CD4-positive, alpha-beta T cell treated with Interleukin-2 at 100 ng/mL for 4 hours (primary cell): ENCODE results near the gene MTIF2.
"Not testable (repeated sequence)": the region's sequence is repeated elsewhere in the genome, so short reads cannot be mapped to it uniquely, and the experiment has no call there.

Experiments
- DNase-seq: peaks from one replicate; pipeline ENCODE4 v3.0.0-alpha.2; 2020; ENCODE audit warnings: low spot score

Gene MTIF2

DNA sequence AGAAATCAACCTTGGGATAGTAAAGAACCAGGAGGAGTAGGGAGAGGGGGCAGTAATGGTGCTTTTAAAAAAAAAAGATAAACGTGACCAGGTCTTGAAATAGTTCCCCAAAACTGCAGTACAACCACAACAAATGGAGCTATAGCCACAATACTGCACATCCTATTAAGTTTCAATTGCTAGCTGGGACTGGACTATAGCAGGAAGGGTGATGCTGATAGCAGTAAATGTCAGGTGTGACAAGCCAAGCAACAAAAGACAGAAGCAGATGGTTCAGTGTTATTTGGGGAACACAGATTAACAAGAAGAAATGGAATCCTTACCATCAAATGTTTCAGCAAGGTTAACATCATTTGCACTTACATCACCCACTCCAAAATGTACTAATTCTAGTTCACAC, 26.4 kb downstream of the MTIF2 start:
- DNase-seq = no peak

DNA sequence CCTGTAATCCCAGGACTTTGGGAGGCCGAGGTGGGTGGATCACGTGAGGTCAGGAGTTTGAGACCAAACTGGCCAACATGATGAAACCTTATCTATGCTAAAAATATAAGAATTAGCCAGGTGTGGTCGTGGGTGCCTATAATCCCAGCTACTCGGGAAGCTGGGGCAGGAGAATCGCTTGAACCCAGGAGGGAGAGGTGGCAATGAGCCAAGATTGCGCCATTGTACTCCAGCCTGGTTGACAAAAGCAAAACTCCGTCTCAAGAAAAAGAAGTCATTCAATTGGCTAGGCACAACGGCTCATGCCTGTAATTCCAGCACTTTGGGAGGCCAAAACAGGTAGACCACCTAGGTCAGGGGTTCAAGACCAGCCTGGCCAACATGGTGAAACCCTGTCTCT, 27.4 kb downstream of the MTIF2 start:
- not testable (repeated sequence) for DNase-seq

DNA sequence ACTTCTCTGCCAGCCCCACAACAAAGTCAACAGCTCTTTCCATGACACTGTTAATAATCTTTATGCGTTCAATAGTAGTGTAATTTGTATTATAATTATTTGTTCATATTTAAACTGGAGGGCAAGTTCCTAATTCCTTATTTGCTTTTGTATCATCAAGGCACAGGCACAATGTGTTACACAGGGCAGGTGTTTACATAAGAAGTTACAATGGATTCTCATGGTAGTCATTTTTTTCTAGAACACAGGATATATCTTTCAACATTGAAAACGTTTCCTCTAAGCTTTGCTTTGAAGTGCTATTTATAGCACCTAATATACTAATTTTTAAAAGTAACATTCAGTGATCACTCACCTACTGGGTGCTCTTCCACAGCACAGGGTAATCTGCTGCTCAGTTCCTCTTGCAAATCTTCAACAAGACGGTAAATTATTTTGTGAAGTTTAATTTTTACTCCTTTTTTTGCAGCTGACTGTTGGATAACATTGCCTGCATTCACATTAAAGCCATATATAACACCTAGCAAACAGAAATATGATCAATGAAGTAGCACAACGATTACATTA, 29.3 kb downstream of the MTIF2 start:
- DNase-seq = no peak

DNA sequence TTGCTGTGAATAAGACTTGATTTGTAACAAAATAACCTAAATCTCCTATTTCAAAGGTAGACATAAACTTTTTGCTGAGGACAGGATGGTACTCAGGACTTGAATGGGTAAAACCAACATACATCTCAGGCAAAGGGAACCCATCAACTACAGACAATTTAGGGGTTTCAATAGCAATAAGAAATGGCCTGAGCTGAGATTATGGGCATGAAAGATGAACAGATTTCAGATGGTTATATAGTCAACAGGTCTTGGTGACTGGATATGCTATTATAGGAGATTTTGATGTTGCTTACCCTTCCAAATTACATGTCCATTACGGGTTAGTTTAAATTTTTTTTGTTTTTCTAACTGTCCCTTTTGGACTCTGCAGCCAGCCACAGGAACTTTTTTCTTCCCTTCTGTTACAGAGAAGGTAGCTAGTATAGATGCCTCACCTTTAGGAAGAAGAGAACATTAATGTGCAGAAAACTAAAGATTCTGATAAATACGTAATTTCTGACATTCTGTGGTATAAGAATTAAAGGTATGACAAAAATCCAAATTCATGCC, 32.0 kb downstream of the MTIF2 start:
- no peak for DNase-seq

DNA sequence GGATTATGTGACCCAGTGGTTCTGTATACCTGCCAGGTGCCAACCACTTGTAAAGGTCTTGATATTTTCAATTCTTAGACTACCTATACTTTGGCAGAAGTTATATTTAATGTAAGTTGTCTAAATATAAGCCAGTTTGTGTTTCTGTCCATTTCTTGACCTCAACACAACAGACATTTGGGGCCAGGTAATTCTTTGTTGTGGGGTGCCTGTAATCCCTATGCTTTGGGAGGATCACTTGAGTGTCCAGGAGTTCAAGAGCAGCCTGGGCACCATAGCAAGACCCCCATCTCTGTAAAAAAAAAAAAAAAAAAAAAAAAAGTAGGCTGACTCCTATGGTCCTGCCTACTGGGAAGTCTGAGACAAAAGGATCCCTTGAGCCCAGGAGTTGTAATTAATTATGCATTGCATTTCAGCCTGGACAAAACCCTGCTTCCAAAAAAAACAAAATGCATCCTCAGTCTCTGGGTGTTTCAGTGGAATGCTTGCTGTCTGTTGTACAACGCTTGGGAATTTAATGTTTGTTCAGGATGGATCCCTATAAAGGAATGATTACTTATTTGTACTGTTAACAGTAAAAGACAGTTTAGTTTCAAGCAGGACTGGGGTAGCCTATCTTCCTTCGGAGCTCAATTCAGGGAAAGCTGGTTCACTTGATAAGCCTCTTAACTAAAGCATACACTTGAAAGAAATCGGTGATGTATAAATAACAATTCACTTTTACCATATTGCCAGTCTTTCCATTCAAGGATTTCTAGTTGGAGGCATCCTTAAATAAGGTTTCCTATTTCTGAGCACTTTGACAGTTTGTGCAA, 33.1 kb downstream of the MTIF2 start:
- DNase-seq = no peak

DNA sequence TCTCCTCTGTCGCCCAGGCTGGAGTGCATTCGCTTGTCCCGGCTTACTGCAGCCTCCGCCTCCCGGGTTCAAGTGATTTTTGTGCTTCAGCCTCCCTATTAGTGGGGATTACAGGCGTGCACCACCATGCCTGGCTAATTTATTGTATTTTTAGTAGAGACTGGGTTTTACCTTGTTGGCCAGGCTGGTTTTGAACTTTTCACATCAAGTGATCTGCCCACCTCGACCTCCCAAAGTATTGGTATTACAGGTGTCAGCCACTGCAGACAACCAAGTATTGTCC, 35.4 kb downstream of the MTIF2 start:
- no peak for DNase-seq

DNA sequence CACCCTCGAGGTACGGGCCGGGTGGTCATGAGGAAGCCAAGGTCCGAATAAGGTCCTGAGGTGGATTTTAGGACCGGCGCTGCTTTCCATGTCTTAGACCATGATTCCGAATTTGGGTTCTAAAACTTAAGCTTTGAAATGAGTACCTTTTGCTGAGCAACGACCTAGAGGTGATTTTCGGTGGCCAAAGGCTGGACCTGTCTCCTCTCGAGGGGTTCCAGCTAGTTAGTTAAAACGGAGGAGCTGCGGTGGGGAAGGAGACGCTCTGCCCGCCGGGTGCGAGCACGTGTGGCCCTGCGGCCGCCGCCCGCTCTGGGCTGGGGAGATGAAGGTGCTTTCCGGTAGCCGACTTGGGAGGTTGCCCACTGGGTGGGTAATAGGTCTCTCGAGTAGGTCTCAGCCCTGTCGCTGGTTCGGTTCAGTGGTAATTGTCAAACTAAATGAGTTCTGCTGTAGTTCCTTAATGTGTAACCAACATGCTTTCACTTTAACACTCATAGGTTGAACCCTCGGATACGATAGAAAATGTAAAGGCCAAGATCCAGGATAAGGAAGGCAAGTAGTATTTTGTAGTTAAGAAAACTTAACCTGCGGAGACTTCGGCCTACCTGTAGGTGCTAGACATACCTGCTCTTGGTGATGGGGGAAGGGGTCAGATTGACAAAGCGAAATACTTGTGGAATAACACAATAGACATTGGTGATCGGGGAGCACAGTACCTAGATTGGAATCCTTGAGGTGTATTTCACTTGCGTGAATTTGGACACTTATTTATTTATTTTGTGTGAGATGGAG, 36.0 kb downstream of the MTIF2 start:
- DNase-seq = peak; percentile 54

DNA sequence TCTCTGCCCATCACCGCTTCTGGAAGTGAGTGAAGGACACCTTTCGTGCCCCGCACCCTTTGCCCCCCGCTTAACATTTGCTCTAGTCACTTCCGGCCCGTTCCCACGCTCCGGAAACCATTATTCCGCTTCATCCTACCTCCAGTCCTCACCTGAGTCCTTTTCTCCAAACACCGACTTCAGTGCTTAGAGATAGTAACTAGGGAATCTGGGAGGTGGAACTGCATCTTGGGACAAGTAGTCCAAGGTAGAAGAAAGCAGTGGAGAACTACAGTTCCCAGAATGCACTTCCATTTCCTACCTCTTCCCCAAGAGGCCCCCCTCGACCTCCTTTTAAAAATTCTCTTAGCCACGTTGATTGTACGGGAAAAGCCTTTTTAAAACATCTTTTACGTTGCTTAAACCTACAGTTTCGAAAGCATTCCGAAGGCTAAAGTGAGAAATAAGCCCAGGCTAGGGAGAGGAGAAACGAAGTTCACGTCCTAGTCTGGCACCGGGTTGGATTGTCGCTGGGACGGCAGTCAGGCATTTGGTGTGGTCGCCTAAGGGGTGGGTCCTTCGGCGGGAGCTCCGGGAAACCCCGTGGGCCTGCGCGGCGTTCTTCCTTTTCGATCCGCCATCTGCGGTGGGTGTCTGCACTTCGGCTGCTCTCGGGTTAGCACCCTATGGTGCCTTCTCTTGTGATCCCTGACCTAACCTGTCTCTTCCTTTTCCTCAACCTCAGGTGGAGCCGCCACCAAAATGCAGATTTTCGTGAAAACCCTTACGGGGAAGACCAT, 36.8 kb downstream of the MTIF2 start, which contains the start of the genes CLHC1 and RPS27A:
Gene CLHC1, minus strand, starts transcription at position 210 of the 779 bp plus-strand sequence. CDS start 9,882 bp downstream, outside the sequence.
Gene RPS27A, plus strand, starts transcription at position 605 of the 779 bp plus-strand sequence. Its CDS starts 137 bp downstream, at position 742.
- peak; percentile 96 for DNase-seq

DNA sequence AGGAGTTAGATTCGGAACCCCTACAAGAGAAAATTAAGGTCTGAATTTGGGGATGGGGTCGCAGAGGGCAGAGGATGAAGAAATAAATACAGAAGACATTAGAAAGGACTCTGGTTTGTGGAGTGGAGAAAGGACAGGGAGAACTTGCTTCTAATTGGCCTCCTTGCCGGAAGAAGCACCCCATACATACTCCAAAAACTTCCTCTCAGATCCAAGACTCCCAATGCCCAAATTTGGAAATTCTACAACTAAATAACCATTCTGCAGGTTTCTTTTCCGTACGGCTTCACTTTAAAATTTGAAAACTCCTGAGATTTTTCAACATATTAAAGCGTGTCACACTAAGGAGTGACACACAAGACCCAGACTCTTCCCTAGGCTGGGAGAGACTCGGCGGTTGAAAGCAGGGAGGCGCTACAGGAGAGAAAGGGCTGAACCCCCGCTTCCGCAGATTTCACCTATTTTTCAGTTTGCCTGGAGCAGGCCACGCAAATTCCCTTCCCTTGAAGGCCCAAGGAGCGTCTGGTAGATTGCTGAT, 37.4 kb downstream of the MTIF2 start:
- DNase-seq = no peak

DNA sequence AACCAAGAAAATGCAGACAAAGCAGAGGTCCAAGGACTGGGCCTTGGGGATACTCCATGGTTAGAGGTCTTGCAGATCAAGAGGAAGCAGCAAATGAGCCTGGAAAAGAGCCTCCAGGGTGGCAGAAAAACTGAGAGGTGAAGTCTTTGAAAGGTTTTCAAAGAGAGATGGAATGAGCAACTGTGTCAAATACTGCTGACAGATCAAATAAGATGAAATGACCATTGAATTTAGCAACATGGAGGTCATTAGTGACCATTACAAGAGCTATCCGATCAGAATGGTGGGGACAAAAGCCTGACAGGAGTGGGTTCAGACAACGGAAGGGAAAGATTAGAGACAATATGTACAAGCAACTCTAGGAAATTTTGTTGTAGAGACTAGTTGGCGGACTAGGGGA, 38.5 kb downstream of the MTIF2 start:
- no peak for DNase-seq

DNA sequence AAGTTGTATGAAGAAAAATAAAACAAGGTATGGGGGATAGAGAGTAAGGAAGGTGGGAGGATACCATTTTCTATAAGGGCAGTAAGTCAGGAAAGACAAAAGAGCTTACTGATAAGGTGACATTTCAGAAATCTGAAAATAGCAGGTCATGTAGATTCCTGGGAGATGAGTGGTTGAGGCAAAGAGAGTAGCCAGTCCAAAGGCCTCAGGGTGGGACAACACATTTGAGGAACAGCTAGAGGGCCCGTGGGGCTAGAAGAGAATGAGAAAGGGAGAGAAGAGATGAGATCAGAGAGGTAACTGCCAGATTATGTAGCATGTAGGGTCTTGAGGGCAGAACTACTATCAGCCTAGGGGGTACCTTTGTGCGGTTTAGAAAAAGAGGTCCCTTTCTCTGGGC, 39.8 kb downstream of the MTIF2 start:
- DNase-seq = no peak

DNA sequence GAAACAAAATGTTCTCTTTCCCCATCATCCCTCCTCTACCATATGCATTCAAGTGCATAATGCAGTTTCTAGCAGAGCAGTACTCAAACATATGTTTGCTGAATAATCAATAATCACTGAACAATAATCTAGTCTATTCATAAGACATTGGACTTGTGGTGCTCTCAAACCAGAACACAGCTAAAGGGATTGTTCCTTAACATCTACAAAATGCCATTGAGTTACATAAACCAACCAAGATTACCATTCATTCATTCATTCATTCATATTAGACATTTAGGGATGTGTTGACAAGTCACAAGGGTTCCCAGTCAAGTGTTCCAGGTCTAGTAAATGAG, 40.8 kb downstream of the MTIF2 start:
- no peak for DNase-seq

DNA sequence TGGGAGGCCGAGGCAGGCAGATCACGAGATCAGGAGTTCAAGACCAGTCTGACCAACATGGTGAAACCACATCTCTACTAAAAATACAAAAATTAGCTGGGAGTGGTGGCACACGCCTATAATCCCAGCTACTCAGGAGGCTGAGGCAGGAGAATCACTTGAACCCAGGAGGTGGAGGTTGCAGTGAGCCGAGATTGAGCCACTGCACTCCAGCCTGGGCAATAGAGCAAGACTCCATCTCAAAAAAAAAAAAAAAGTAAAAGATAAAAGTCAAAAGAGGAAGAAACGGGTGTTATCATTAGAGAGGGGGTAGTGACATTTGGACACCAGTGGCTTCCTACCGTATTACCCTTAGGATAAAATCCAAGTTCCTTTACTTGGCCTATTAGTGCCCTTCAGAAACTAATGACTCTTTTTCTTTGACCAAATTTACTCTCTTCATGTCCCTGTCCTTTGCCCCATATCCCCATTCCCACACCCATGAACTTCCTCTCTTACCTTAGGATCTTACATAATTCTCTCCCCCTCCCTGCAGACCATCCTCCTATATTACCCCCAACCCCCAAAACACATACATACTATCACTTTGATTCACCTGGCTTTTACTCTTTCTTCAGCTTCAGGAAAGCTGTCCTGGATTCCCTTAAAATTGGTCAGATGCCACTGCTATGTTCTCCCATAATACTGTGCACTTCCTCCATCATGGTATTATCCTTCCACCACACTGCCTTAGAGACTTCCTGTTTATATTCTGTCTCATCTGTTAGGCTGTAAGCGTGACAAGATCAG, 41.4 kb downstream of the MTIF2 start:
- DNase-seq = peak; percentile 17

DNA sequence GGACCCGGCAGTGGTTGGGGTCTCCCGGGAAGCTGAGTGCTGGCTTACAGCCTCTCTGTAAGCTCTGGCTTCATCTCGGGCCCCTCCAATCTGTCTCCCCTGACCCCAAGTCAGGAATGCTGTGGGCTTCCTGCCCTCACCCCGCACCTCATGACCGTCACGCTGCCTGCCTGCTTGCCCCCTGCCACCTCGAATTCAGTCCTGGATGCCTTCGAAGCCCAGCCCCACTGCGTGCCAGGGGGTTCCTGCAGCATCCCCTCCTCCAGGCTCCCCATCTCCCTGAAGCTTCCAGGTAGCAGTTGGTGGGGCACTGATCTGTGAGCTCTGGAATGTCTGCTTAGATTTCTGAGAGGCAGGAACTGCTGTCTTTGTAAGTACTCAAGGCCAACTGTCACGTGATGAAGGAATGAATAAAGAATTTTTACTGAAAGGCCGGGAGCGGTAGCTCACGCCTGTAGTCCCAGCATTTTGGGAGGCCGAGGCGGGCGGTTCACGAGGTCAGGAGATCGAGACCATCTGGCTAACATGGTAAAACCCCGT, 43.5 kb downstream of the MTIF2 start:
- DNase-seq = no peak

DNA sequence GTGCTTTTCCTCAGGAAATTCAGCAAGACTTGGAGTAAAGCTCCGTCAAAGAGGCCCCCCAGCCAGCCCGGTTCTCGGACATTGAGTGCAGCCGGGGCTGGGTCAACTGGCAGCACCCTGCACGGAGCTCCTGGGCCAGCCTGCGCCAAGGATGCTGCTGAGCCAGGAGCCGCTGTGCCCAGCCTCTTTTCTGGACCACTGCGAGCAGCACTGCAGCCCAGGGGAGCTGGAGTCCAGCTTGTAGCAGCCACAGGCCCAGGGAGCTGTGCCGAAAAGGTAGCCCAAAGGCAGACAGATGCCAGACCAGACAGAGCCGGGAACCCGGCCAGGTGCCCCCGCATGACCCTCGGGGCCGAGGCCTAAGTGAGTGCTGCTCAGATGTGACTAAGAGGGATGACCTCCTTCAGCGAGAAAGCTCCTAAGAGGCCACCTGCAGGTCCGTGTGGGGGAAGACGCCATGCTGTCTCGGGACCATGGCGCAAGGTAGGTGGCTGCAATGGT, 44.2 kb downstream of the MTIF2 start:
- no peak for DNase-seq

DNA sequence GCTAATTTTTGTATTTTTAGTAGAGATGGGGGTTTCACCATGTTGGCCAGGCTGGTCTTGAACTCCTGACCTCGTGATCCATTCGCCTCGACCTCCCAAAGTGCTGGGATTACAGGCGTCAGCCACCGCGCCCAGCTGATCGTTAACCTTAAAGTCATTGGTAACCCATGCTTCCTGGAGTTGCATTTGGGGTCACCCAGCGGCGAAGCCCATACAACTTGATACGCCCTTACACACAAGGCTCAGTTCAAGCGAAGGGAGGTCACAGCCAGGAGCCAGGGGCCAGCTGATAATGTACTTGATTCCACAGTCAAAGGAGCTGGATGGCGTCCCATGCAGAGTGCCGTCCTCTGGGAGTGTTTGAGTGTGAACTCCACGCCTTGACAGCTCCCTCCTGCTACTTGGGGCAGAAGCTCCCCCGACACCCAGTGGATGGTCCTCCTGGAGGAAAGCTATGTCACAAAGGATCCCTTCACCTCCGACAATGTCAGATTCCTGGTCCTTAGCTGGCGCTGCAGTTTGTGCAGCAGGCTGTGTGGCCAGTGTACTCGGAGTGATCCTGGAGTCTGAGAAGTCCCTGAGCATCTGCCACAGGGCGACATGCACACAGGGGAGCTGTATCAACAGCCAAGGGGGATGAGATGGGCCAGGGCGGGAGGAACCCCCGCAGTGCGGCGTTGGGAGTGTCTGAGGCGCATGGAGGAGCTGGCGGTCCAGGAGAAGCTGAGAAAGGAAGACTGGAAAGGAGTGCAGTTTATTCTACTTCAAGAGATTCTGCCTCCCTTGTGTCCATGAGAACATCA, 44.9 kb downstream of the MTIF2 start:
- DNase-seq = no peak

DNA sequence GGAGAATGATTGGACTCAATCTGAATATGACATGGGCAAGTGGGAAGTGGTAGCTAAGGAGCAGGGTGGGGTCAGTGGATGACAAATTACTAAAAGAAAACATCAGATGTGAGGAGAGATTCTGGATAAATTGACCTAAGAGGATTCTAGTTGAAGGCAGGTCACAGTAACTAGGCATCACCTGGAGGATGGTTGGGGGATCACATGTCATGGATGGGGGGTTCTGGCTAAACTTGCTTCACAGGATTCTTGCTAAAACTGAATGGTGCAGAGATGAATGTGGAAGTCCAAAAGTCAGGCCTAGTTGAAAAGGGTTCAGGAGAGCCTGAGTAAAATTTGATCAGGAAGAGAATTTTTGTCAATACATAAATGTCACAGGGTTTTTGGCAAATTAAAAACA, 55.2 kb downstream of the MTIF2 start:
- no peak for DNase-seq

DNA sequence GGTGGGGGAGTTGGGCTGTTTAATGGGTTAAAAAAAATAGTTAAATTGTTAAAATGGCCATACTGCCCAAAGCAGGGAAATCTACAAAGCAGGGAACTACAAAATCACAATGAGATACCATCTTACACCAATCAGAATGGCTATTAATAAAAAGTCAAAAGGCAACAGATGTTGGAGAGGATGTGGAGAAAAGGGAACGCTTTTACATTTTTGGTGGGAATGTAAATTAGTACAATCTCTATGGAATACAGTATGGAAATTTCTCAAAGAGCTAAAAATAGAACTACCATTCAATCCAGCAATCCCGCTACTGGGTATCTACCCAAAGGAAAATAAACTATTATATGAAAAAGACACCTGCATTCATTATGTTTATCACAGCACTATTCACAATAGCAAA, 64.1 kb downstream of the MTIF2 start:
- no peak for DNase-seq

DNA sequence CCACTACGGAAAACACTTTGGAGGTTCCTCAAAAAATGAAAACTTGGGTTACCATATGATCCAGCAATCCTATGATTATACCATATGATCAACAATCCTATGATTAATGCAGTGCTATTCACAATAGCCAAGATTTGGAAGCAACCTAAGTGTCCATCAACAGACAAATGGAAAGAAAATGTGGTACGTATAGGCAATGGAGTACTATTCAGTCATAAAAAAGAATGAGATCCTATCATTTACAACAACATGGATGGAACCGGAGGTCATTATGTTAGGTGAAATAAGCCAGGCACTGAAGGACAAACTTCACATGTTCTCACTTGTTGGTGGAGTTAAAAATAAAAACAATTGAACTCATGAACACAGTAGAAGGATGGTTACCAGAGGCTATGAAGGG, 64.5 kb downstream of the MTIF2 start:
- no peak for DNase-seq

DNA sequence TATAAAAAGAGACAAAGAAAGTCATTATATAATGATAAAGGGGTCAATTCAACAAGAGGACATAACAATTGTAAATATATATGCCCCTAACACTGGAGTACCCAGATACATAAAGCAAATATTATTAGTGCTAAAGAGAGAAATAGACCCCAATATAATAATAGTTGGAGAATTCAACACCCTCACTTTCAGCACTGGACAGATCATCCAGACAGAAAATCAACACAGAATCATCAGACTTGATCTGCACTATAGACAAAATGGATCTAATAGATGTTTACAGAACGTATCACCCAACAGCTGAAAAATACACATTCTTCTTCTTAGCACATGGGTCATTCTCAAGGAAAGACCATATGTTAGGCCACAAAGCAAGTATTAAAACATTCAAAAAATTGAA, 68.6 kb downstream of the MTIF2 start:
- DNase-seq = no peak
